Suprapubic skin (tissue), 4 donors: ENCODE results near the gene LAMA3.
"Not testable (repeated sequence)": the region's sequence is repeated elsewhere in the genome, so short reads cannot be mapped to it uniquely, and the experiment has no call there.

Experiments
- EP300 ChIP-seq: sonication (generic); formaldehyde crosslinking; IDR thresholded peaks from one replicate; pipeline ENCODE4 v1.6.1; 2017; ENCODE audit warnings: antibody characterized with exemption
- POLR2A ChIP-seq, 2 donors: fragments of 450-650 bp; IDR thresholded peaks; one replicate each; pipeline ENCODE4 v1.6.1; 2017; ENCODE audit warnings: antibody characterized with exemption in 2 of 2, mild to moderate bottlenecking in 2 of 2, moderate library complexity in 2 of 2
- POLR2AphosphoS5 ChIP-seq, 3 donors: sonication (generic); formaldehyde crosslinking; IDR thresholded peaks; one replicate each; pipeline ENCODE4 v1.6.1; 2017; ENCODE audit warnings: antibody characterized with exemption in 3 of 3
- TF ChIP-seq, protein P1 (sequence below), 2 donors: fragments of 200-600 bp in 1 of 2; fragments of 450-650 bp in 1 of 2; sonication (generic) in 1 of 2; IDR thresholded peaks; one replicate each; pipeline ENCODE4 v1.5.1; 2016 to 2019; ENCODE audit warnings: antibody characterized with exemption in 2 of 2, mild to moderate bottlenecking in 1 of 2, moderate library complexity in 1 of 2

DNA sequence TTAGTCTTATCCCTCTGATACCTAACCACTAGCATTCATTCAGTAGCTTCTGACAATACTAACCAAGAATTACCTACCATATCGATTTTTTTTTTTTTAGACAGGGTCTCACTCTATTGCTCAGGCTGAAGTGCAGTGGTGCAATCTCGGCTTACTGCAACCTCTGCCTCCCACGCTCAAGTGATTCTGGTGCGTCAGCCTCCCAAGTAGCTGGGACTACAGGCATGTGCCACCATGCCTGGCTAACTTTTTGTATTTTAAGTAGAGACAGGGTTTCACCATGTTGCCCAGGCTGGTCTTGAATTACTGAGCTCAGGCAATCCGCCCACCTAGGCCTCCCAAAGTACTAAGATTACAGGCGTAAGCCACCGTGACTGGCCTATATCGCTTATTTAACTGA, 26.8 kb downstream of the LAMA3 start:
- not testable (repeated sequence) for TF ChIP-seq POLR2AphosphoS5 (IDR thresholded peaks at IDR 0.05); EP300; POLR2A (IDR thresholded peaks at IDR 0.05)
- TF ChIP-seq, protein P1, sequence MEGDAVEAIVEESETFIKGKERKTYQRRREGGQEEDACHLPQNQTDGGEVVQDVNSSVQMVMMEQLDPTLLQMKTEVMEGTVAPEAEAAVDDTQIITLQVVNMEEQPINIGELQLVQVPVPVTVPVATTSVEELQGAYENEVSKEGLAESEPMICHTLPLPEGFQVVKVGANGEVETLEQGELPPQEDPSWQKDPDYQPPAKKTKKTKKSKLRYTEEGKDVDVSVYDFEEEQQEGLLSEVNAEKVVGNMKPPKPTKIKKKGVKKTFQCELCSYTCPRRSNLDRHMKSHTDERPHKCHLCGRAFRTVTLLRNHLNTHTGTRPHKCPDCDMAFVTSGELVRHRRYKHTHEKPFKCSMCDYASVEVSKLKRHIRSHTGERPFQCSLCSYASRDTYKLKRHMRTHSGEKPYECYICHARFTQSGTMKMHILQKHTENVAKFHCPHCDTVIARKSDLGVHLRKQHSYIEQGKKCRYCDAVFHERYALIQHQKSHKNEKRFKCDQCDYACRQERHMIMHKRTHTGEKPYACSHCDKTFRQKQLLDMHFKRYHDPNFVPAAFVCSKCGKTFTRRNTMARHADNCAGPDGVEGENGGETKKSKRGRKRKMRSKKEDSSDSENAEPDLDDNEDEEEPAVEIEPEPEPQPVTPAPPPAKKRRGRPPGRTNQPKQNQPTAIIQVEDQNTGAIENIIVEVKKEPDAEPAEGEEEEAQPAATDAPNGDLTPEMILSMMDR (IDR thresholded peaks at IDR 0.05) = not testable (repeated sequence)
